ENCODE measurements around the gene CYP4F22. TPM values are rescaled to one million over a fixed set of nuclear protein-coding genes. Genes with fewer than 3 reads are reported as not detected.

The CYP4F22 gene
- total and polyA plus RNA-seq, 2 of the 8 experiments (the other 6 are each of a cell fraction or from before 2014, with no cell fraction given), result not detected

DNA sequence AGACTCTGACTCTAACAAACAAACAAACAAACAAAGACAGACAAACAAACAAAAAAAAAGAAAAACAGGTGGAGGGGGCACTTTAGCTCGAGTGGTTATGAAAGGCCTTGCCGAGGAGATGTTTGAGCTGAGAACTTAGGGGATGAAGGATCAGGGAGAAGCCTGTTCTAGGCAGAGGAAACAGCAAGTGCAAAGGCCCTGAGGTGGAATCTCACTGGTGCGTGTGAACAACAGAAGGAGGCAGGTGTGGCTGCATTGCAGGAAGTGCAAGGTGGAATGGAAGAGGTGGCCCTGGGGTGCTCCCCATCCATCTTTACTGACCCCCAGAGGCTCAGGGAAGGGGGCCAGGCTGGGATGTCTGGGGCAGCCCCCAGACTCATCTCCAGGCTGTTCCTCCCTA lies 41.9 kb downstream of the CYP4F22 start (continued):
- TF ChIP-seq, protein P1, sequence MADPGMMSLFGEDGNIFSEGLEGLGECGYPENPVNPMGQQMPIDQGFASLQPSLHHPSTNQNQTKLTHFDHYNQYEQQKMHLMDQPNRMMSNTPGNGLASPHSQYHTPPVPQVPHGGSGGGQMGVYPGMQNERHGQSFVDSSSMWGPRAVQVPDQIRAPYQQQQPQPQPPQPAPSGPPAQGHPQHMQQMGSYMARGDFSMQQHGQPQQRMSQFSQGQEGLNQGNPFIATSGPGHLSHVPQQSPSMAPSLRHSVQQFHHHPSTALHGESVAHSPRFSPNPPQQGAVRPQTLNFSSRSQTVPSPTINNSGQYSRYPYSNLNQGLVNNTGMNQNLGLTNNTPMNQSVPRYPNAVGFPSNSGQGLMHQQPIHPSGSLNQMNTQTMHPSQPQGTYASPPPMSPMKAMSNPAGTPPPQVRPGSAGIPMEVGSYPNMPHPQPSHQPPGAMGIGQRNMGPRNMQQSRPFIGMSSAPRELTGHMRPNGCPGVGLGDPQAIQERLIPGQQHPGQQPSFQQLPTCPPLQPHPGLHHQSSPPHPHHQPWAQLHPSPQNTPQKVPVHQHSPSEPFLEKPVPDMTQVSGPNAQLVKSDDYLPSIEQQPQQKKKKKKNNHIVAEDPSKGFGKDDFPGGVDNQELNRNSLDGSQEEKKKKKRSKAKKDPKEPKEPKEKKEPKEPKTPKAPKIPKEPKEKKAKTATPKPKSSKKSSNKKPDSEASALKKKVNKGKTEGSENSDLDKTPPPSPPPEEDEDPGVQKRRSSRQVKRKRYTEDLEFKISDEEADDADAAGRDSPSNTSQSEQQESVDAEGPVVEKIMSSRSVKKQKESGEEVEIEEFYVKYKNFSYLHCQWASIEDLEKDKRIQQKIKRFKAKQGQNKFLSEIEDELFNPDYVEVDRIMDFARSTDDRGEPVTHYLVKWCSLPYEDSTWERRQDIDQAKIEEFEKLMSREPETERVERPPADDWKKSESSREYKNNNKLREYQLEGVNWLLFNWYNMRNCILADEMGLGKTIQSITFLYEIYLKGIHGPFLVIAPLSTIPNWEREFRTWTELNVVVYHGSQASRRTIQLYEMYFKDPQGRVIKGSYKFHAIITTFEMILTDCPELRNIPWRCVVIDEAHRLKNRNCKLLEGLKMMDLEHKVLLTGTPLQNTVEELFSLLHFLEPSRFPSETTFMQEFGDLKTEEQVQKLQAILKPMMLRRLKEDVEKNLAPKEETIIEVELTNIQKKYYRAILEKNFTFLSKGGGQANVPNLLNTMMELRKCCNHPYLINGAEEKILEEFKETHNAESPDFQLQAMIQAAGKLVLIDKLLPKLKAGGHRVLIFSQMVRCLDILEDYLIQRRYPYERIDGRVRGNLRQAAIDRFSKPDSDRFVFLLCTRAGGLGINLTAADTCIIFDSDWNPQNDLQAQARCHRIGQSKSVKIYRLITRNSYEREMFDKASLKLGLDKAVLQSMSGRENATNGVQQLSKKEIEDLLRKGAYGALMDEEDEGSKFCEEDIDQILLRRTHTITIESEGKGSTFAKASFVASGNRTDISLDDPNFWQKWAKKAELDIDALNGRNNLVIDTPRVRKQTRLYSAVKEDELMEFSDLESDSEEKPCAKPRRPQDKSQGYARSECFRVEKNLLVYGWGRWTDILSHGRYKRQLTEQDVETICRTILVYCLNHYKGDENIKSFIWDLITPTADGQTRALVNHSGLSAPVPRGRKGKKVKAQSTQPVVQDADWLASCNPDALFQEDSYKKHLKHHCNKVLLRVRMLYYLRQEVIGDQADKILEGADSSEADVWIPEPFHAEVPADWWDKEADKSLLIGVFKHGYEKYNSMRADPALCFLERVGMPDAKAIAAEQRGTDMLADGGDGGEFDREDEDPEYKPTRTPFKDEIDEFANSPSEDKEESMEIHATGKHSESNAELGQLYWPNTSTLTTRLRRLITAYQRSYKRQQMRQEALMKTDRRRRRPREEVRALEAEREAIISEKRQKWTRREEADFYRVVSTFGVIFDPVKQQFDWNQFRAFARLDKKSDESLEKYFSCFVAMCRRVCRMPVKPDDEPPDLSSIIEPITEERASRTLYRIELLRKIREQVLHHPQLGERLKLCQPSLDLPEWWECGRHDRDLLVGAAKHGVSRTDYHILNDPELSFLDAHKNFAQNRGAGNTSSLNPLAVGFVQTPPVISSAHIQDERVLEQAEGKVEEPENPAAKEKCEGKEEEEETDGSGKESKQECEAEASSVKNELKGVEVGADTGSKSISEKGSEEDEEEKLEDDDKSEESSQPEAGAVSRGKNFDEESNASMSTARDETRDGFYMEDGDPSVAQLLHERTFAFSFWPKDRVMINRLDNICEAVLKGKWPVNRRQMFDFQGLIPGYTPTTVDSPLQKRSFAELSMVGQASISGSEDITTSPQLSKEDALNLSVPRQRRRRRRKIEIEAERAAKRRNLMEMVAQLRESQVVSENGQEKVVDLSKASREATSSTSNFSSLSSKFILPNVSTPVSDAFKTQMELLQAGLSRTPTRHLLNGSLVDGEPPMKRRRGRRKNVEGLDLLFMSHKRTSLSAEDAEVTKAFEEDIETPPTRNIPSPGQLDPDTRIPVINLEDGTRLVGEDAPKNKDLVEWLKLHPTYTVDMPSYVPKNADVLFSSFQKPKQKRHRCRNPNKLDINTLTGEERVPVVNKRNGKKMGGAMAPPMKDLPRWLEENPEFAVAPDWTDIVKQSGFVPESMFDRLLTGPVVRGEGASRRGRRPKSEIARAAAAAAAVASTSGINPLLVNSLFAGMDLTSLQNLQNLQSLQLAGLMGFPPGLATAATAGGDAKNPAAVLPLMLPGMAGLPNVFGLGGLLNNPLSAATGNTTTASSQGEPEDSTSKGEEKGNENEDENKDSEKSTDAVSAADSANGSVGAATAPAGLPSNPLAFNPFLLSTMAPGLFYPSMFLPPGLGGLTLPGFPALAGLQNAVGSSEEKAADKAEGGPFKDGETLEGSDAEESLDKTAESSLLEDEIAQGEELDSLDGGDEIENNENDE (IDR thresholded peaks at IDR 0.05; ENCODE audit: insufficient replicate concordance, low read length), result no peak
- TF ChIP-seq CTCF (IDR thresholded peaks at IDR 0.05; ENCODE audit: control extremely low read depth in 1 of 3, insufficient read depth in 1 of 3, low read depth in 1 of 3, low read length in 3 of 3) (no peak), SAP30 (IDR thresholded peaks at IDR 0.05; ENCODE audit: insufficient read depth, insufficient replicate concordance, low read length) (no peak), HDAC2 (IDR thresholded peaks at IDR 0.05; ENCODE audit: borderline replicate concordance in 1 of 2, low read depth in 2 of 2, low read length in 2 of 2) (no peak), KDM5A (IDR thresholded peaks at IDR 0.05; ENCODE audit: low read length) (no peak), CHD2 (IDR thresholded peaks at IDR 0.05; ENCODE audit: low read length) (no peak), MAFK (IDR thresholded peaks at IDR 0.05; ENCODE audit: low read depth, low read length) (no peak), CHD1 (IDR thresholded peaks at IDR 0.05; ENCODE audit: low read depth, low read length) (no peak)
